GM10266 (cell line): Measurements from ENCODE around the gene GSX1.
A peak's percentile ranks its signal among the peaks of the same experiment; 100 is the strongest.

Source experiments
- DNase-seq: peaks from one replicate; pipeline ENCODE4 v3.0.0; 2012; ENCODE audit errors: extremely low spot score
- CTCF ChIP-seq: IDR thresholded peaks from 2 replicates; pipeline ENCODE4 v1.5.1; 2012; ENCODE audit warnings: mild to moderate bottlenecking, low read depth; ENCODE audit not compliant: control insufficient read depth, insufficient read depth; ENCODE audit errors: missing control alignments

GSX1 gene

GRCh38 chr13:27830010-27830409 is 37.7 kb downstream of the GSX1 start:
- peak; percentile 92 for TF ChIP-seq CTCF
- DNase-seq = peak; percentile 76

DNA sequence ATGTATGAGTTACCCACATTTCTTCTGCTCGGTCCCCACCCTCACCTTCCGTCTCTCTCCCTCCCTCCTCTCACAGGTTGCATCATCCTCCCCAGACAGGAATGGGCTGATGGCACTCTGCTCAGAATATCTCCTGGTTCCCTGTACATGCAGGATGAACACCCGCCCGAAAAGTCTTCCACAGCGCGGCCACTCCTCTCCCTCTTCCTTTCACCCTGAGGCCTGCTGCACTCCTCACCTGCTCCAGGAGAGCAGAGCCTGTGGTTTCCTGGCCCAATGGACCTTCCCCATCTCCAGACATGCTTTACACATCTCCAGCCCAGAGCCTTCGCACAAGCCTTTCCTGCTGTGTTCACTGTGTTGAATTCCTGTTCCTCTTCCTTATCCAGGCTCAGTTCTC is 40.9 kb downstream of the GSX1 start:
- no peak for TF ChIP-seq CTCF
- DNase-seq = no peak

DNA sequence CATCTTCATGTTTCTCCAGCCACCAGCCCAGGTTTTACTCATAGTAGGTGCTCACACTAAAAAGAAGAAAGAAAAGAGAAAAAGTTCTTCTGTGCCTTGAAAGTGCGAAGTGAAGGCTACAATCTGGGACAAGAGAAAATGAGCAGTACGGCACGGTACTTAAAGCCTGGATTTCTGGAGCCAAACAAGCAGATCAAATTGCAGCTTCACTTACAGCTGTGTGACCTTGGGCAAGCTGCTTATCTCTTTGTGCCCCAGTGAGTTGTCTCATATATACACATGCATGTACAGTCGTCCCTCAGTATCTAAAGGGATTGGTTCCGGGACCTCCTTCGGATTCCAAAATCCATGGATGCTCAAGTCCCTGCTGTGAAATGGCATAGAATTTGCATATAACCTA is 41.8 kb downstream of the GSX1 start:
- no peak for TF ChIP-seq CTCF
- DNase-seq = no peak

- DNase-seq = no peak
- TF ChIP-seq CTCF = no peak
Measured at GRCh38 chr13:27835799-27836198, 43.5 kb downstream of the GSX1 start.

- TF ChIP-seq CTCF = no peak
- no peak for DNase-seq
Measured at GRCh38 chr13:27839809-27840467, 47.7 kb downstream of the GSX1 start.

DNA sequence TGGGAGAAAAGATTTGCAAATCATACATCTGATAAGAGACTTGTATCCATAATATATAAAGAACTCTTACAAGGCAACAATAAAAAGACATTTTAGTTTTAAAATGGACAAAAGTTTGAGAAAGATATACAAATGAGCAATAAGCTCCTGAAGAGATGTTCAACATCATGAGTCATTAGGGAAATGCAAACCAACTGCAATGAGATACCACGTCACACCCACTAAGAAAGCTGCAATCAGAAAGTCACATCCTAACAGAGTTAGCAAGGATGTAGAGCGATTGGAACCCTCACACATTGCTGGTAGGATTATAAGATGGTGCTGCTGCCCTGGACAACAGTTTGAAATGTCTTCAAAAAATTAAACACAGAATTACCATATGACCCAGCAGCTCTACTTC is 50.3 kb downstream of the GSX1 start:
- DNase-seq = no peak
- no peak for TF ChIP-seq CTCF
